Activated T-cell treated with anti-CD3 and anti-CD28 coated beads for 48 hours (primary cell): ENCODE results near the gene ONECUT3.

ENCODE experiments used
- DNase-seq: peaks from one replicate; pipeline ENCODE4 v3.0.0-alpha.2; 2020; ENCODE audit warnings: low read depth

Gene ONECUT3

DNA sequence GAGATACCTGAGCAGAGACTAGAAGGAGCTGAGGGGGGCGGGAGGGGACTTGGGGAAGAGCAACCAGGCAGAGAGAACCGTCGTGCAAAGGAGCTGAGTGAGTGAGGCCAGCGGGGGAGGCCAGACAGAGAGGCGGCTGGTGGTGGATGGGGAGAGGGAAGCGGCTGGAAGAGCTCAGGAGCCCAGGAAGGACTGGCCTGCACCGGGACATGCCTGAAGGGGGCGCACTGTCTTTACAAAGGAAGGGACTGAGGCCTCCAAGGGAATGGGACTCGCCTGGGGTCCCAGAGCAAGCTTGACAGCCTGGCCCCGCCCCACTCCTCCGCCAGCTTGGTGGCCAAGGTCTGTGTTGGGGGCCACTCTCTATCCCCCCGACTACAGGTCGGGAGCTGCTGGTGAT is 14.9 kb downstream of the ONECUT3 start:
- no peak for DNase-seq

DNA sequence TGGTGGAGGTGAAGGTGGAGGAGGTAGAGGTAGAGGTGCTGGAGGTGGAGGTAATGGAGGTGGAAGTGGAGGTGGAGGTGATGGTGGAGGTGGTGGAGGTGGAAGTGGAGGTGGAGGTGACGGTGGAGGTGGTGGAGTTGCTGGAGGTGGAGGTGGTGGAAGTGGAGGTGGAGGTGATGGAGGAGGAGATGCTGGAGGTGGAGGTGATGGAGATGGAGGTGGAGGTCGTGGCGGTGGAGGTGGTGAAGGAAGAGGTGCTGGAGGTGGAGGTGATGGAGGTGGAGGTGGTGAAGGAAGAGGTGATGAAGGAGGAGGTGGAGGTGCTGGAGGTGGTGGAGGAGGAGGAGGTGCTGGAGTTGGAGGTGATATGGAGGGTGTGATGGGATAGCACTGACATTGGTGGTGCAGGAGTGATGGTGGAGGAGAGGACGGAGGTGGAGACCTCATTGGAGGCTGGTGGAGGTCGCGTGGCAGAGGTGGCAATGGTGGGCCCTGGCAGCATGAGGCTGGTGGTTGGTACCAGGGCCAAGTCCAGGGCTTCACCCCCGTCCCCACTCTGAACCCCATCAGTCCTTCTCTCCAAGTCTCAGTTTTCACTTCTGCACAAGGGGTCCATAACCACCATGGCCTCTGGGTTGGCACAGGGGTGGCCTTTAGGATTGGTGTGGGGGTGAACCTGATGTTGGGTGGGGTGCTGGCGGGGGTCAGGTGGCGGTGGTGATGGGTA is 15.8 kb downstream of the ONECUT3 start:
- DNase-seq: no peak

DNA sequence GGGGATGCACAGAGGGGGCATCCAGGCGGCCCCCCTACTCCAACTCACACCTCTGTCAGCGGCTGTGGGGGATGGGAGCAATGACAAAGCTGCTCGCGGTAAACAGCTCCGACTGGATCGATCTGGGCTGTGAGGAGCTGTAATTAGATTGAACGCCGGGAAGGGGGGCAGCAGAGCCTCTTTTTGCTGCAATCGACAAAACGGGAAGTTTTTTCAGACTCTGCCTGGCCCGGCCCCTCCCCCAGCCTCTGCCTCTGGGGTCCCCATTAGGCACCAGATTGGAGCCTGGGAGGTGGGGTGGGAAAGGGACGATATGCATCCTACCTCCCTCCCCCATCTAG is 16.3 kb downstream of the ONECUT3 start:
- no peak for DNase-seq

DNA sequence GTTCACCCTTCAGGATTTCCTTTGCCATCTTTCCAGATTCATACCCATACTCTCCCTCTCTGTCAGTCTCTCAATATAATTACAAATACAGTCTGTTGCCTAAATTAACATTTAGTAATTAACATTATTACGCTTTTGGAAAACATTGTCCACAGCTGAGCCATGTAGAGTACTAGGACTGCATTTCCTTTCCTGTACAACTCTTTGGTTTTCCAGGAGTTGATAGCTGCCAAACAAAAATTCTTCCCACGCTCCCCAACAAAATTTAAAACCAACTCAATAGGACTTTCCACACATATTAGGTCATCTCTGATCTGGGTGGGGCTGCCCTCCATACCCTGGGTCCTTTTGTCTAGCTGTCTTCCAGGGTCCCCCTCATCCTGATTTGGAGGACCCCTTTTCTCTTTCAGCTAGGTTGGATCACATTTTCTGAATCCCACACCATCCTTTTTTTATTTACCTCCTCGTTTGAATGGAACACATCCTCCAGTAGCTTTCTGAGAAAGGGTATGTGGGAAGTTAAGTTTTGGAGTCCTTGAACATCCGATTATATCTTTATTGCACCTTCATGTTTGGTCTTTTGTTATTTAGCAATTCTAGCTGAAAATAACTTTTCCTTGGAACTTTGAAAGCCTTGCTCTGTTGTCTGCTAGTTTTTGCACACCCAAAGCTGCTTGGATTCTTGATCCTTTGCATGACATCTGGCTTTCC is 17.7 kb downstream of the ONECUT3 start:
- DNase-seq: no peak

DNA sequence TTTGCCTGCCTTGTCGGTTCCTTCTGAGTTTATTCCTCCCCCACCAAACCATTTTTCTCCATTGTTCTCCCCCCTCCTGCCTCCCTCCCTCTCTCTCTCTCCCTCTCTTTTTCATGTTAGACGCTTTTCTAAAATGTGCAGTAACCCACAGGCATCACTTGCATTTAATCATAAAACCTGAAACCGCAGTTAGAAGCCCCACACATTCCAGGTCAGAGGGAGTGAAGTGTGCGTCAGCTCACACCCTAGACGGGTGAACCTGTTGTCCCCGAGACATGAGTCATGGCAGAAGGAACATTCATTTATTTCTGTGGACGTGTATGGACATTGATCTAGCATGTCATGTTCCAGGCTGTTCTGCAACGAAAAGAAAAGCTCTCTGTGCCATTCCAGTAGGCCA is 19.9 kb downstream of the ONECUT3 start:
- DNase-seq: no peak

DNA sequence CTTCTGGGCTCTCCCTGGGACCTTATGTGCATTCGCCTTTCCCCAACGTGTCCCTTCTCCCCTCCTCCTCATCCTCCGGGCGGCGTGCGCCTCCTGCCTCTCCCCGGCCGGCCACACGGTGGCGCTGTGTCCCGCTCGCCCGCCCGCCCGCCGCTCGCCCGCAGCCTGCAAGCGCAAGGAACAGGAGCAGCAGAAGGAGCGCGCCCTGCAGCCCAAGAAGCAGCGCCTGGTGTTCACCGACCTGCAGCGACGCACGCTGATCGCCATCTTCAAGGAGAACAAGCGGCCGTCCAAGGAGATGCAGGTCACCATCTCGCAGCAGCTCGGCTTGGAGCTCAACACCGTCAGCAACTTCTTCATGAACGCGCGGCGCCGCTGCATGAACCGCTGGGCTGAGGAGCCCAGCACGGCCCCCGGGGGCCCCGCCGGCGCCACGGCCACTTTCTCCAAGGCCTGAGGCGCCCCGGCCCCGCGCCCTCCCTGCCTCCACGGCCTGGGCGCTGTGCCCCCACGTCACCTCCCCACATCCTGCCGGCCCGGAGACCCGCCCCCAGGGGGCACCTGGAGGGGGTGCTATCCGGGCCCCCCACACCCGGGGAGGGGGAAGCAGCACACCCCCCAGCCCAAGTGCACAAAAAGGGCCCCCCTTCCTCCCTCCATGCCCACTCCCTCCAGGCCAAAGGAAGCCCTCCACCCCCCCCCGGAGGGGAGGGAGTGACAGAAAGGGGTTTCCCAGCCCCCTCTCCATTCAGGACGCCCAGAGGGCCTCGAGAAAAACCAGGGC is 21.9 kb downstream of the ONECUT3 start:
- peak; percentile 35 for DNase-seq

DNA sequence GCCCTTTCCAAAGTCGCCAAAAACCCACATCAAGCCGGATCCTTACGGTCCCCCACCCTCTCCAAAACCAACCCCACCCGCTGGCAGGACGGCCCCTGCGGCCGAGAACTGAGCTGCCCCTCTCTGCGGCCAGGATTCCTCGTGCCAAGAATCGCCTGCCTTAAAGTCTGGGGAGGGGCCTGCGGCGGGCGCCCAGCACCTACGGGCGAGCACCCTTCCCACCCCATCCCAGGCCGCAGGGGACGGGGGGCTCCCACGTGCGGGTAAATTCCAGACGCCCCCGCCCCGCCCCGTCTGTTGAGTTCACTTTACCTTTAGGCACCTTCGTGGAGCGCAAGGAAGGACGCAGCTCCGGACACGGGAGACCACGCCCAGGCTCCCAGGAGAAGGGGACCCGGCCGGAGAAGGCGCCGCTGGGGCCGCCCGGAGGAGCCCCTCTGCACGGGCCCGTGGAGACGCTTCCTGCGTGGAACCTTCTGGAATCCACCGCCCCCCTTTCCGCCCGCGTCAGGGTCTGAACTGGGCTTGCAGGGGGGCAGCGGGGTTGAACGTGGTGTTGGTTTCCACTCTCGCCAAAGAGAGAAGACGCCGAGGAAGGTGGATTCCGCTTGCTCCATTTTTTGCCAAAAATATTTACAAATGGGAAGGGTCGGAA is 22.8 kb downstream of the ONECUT3 start:
- no peak for DNase-seq

DNA sequence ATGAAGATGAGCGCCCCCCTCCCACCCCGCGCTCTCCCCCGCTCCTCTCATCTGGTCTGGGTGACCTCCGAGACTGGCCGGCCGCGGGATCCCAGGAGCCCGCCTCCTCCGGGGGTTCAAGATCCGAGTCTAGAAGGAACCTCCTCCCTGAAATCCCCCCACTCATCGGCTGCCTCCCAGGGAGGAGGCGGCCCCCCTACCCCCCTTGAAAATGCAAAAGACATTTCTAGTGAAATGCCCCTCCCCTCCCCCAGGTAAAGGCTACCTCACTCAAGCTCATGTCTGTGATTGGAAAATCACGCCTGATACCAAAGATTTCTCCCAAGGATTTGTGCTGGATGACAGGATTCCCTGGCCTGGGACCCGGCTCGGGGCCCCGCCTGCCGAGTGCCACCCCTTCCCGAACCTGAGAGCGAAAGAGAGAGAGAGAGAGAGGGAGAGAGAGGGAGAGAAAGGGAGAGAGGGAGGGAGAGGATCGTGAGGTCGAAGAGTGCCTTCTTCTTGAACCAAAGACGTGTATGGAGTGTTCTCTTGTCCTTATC is 23.4 kb downstream of the ONECUT3 start:
- no peak for DNase-seq

DNA sequence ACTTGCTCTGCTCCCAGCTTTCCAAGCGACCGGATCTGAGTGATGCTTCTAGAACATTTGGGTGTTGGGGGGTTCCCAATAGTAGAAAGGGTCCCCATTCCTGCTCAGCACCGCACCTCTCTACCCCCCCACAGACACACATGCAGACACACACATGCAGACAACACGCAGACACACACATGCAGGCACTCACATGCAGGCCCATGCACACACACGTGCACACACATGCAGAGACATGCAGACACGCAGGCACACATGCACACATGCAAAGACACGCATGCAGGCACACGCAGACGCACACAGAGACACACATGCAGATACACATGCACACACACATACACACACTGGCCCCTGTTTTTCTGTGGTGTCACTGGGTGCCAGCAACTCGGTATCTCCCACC is 23.8 kb downstream of the ONECUT3 start:
- no peak for DNase-seq

DNA sequence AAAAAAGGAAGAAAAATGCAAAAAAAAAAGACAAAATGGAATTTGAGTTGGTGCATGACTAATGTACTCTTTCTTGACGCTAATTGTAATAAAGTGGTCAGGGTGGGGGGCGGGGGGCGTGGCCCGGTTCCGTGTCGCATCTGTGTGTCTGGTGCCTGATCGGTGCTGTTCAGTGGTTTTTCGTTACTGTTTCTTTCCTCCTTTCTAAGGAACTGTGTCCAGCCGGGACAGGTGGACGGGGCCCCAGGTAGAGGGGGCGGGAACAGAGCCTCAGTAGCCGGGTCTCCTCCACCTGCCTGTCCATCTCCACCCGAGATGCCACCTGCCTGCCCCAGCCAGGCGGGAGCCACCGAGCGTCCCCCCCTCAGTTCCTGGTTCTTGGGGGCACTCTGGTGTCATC is 26.3 kb downstream of the ONECUT3 start:
- DNase-seq: no peak

DNA sequence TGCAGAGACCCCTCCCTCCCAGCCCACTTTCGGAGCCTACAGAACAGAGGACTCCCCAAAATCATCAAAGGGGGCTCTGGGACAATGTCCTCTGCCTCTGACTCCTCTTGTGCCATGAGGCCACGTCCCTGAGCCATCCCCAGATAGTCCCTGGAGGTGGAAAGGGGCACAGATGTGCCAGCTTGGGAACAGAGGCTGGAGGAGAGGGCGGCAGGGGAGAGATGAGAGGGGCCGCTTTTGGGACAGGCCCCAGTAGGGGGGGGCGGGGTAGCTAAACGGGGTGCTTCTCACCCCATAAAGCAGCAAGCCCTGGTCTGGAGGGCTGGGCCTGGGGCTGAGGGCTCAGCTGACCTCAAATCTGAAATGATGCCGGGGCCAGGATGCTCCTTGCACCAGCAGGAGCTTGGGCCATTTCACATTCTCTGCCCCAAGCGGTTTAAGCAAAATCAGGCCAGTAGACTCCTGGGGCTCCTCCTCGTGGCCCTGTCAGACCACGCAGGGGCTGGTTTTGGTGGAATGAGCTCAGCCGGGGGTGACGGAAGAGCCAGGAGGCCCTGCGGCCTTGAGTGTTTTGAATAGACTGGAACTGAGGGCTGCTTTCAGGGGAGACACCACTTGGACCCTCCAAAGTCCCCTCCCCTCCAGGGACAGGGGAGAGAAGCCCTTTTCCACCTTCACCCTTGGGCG is 27.1 kb downstream of the ONECUT3 start:
- DNase-seq: no peak

DNA sequence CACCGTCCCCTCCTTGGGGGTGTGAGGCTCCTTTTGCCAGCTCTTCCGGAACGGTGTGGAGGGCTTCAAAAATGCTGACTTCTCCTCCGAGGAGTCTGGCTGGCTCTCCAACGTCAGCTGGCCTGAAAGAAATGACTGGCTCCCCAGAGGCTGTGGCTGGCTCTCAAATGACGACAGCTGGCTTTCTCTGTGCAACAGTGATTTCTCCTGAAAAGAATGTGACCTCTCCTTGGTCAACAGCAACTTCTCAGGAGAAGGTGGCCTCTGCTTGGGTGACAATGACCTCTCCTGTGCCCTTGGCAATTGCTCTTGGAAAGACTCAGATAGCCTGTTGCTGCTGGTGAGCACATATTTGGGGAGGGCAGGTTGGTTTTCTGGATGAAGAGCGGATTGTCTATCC is 29.2 kb downstream of the ONECUT3 start:
- no peak for DNase-seq

DNA sequence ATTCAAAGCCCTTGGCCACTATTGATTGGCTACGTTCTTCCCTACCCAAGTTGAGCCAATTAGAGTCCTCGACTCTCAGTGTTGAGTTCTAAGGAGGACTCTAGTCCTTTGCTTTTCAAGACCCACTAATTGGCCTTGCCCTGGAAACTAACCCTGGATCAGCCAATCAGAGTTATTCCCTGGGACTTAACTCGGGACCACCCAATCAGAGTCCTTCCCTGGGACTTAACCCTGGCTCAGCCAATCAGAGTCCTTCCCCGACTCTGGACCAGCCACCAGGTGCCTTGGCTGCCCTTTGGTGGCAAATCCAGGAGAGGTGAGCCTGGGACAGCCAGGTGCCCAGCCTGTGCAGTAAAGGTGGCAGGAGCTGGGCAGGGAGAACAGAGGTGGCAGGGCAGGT is 30.0 kb downstream of the ONECUT3 start:
- DNase-seq: no peak

DNA sequence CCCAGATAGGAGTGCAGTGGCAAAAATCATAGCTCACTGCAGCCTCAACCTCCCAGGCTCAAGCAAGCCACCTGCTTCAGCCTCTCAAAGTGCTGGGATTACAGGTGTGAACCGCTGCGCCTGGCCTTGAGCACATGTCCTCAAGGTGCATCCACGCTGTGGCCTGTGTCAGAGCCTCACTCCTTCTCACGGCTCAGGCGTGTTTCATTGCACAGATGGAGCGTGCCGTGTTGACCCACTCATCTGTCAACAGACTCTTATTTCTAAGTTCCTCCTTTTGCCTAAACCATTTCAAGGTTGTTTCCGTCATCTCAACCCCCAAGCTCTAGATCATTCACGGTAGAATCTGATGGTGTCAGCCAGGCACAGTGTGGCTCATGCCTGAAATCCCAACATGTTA is 30.6 kb downstream of the ONECUT3 start:
- no peak for DNase-seq

DNA sequence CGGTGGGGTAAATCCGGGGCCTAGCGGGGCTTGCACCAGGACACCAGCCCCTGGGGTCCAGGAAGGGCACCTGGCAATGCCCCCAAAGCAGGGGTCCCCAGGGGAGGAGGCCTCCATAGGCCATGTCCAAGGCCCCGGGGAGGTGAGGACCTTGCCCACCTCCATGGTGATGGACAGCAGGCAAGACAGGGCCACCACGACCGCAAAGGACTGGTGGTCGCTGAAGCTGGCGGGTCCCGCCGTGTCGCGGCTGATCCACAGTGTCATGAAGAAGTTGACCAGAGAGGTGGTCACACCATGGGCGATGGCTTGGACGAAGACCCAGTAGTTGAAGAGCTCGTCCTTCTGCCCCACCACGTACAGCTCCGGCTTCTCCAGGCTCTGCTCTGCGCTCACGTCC is 32.0 kb downstream of the ONECUT3 start:
- DNase-seq: no peak

DNA sequence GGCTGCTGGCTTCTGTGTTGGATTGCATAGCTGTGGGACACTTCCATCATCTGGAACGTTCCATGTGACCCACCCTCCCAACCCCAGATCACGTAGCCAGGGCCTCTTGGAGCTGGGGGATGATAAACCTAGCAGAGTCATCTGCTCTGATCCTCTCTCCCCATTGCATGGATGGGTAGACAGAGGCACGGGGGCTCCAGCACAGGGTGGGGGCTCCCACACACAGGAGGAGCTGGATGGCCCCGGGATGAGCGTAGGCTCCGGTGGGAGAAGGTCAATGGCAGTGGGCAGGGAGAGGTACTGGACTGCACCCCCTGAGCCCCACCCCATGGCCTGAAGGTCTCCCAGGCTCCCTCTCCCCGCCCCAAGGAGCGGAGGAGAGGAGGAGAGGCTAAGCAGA is 33.4 kb downstream of the ONECUT3 start:
- DNase-seq: no peak

DNA sequence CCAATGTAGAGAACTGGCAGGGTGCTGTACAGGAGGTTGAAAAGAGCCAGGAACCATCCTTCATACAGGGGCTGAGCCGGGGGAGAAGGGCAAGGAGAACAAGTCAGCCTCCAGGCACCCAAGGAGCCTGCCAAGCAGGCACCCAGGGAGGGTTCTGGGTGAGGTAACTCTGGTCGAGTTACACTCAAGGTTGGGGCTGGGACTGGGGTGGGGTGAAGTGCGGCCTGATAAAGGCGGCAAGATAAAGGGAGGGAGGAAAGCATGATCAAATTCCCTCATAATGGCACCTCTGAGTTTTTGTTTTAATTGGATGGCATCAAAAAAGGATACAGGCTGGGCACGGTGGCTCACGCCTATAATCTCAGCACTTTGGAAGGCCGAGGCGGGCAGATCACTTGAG is 33.8 kb downstream of the ONECUT3 start:
- DNase-seq: no peak

DNA sequence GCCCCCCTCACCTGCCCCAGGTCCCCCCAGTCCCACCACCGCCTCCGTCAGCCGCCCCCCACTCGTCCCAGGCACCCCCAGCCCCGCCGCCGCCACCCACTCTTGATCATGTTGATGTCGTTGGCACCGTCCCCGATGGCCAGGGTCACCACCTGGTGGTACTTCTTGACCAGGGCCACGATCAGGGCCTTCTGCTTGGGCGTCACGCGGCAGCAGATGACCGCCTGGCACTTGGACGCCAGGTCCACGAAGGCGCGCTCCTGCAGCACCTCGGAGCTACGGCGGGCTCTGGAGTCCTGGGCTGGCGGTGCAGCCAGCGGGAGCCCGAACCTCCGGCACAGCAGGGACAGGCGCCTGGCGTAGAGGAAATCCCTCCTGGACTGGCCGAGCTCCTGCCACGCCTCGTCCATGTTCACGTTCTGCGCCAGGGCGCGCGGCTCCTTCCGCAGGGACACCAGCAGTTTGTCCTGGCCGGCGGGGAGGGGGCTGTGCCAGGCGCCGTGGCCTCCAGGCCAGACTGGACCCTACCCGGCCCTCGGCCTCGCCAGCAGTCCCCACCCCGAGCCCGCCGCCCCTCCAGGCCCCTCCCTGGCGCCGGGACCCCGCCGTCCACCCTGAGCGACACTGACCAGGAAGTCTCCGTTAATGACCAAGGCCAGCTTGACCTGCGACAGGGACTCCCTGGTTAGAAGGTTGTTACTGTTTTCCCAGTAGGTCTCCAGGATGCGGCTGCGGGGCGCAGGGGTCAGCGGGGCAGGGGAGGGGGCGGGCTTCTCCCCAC is 36.1 kb downstream of the ONECUT3 start:
- no peak for DNase-seq

DNA sequence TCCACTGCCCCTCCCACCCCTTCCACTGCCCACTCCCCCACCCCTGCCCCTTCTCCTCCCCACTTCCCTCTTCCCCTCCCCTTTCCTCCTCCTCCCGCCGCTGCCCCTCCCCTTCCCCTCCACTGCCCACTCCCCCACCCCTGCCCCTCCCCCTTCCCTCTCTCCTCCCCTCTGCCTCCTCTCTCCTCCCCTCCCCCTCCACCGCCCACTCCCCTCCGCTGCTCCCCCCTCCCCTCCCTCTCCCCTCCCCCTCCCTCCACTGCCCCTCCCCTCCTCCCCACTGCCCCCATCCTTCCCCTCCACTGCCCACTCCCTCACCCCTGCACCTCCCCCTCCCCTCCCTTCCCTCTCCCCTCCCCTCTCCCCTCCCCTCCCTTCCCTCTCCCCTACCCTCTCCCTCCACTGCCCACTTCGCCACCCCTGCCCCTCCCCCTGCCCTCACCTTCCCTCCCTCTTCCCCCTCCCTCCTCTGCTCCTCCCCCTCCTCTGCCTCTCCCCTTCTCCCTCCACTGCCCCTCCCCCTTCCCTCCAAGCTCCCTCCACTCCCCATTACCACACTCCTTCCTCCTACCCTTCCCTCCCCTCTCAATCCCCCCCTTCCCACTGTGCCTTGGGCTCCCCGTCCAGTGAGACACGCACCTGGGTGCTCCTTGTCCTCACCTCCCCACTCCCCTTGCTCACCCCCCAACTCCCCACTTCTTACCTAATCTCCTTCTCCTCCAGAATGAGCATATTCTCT is 36.9 kb downstream of the ONECUT3 start:
- DNase-seq: no peak

DNA sequence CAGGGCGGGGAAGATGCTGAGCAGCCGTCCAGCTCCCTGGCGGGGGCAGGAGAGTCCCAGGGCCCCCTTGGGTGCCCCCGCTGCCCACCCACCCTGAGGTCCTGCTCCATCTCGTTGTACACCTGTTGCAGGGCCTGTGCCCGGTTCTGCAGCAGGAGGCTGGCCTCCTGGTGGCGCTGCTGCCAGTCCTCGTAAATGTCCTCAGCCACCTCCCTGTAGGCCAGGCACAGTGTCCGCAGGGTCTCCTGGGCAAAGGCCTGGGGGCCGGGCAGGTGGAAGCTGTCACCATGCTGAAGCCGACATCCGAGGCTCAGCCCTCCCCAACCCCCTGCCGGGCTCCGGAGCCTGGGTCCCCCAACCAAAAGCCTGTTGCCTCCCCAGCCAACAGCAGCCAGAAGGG is 38.6 kb downstream of the ONECUT3 start:
- no peak for DNase-seq
